PFSK-1 (cell line): ENCODE measurements around the gene AUNIP.

Experiments used
- FOXP2 ChIP-seq: optimal IDR thresholded peaks from 2 replicates; pipeline ENCODE3; 2011; ENCODE audit warnings: borderline replicate concordance, control low read depth, inconsistent platforms; ENCODE audit not compliant: insufficient read depth; ENCODE audit errors: extremely low read length, extremely low read depth
- POLR2AphosphoS5 ChIP-seq: IDR thresholded peaks from 2 replicates; pipeline ENCODE4 v1.6.1; 2012; ENCODE audit warnings: low read depth, mild to moderate bottlenecking, control low read depth, low read length, moderate library complexity
- SIN3A ChIP-seq: IDR thresholded peaks from 2 replicates; pipeline ENCODE4 v1.6.1; 2012; ENCODE audit warnings: mild to moderate bottlenecking, low read length, moderate library complexity, borderline replicate concordance; ENCODE audit not compliant: insufficient read depth
- TAF1 ChIP-seq: IDR thresholded peaks from 2 replicates; pipeline ENCODE4 v1.6.1; 2012; ENCODE audit warnings: low read length, control low read depth, borderline replicate concordance; ENCODE audit not compliant: insufficient read depth
- TF ChIP-seq, protein P1 (sequence below), 2 experiments: IDR thresholded peaks; 2 replicates each; pipeline versions ENCODE4 v1.6.1 to v1.8.0; 2011 to 2012; ENCODE audit warnings: low read depth in 2 of 2, low read length in 2 of 2, control low read depth in 1 of 2, inconsistent platforms in 1 of 2, mild to moderate bottlenecking in 1 of 2, moderate library complexity in 1 of 2; ENCODE audit not compliant: insufficient read depth in 1 of 2

AUNIP gene

GRCh38 chr1:25821112-25821476 lies 38.2 kb downstream of the AUNIP start:
- TF ChIP-seq SIN3A: no peak
- no peak for TF ChIP-seq FOXP2
- TF ChIP-seq, protein P1, sequence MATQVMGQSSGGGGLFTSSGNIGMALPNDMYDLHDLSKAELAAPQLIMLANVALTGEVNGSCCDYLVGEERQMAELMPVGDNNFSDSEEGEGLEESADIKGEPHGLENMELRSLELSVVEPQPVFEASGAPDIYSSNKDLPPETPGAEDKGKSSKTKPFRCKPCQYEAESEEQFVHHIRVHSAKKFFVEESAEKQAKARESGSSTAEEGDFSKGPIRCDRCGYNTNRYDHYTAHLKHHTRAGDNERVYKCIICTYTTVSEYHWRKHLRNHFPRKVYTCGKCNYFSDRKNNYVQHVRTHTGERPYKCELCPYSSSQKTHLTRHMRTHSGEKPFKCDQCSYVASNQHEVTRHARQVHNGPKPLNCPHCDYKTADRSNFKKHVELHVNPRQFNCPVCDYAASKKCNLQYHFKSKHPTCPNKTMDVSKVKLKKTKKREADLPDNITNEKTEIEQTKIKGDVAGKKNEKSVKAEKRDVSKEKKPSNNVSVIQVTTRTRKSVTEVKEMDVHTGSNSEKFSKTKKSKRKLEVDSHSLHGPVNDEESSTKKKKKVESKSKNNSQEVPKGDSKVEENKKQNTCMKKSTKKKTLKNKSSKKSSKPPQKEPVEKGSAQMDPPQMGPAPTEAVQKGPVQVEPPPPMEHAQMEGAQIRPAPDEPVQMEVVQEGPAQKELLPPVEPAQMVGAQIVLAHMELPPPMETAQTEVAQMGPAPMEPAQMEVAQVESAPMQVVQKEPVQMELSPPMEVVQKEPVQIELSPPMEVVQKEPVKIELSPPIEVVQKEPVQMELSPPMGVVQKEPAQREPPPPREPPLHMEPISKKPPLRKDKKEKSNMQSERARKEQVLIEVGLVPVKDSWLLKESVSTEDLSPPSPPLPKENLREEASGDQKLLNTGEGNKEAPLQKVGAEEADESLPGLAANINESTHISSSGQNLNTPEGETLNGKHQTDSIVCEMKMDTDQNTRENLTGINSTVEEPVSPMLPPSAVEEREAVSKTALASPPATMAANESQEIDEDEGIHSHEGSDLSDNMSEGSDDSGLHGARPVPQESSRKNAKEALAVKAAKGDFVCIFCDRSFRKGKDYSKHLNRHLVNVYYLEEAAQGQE (IDR thresholded peaks at IDR 0.05; ENCODE audit: insufficient read depth in 1 of 2, low read depth in 2 of 2, low read length in 2 of 2): no peak
- no peak for TF ChIP-seq POLR2AphosphoS5
- no peak for TF ChIP-seq TAF1

GRCh38 chr1:25820247-25821111 lies 38.8 kb downstream of the AUNIP start:
- no peak for TF ChIP-seq FOXP2
- TF ChIP-seq, protein P1 (IDR thresholded peaks at IDR 0.05; ENCODE audit: insufficient read depth in 1 of 2, low read depth in 2 of 2, low read length in 2 of 2): no peak
- no peak for TF ChIP-seq POLR2AphosphoS5
- no peak for TF ChIP-seq SIN3A
- no peak for TF ChIP-seq TAF1

DNA sequence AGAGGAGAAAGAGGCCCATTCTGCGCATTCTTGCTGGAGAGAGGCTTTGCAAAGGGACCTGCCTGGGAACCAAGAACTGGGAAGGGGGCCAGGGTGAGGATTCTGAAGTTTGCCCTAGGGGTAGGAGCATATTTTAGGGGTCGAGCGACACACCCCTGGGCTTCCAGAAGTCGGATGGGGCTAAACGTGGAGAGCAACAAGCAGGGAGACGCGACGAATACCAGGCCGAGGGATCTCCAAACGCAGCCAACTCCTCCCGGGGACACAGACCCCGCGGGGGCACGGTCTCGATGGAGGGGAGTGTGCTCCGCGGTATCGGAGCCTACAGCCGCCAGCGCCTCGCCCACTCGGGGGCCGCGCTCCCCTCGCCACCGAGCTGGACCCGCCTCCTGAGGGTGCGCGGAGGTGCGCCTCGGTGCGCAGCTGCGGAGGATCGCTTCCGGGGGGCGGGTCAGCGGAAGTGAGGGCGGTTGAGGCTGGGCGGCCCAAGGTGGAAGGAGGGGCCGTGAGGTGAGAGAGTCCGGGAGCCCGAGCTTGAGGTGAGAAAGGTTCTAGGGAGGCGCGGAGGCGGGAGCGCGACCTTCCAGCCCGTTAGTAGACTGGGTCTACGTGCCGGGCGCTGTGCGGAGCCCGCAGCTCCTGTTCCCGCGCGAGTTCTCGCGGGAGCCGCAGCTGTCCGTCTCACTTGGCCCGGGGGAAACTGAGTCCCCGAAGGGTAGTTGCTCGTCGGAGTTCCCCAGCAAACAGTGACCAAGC lies 39.6 kb downstream of the AUNIP start, which contains the start of gene MTFR1L:
Gene MTFR1L (plus strand): TSS at position 464 of the 756 bp plus-strand sequence. CDS start 3,151 bp downstream, outside the sequence.
- TF ChIP-seq POLR2AphosphoS5: peak; percentile 75
- TF ChIP-seq SIN3A: no peak
- peak; percentile 60 for TF ChIP-seq FOXP2
- TF ChIP-seq TAF1: peak; percentile 59; the same call in 1 of the 2 replicates
- TF ChIP-seq, protein P1 (IDR thresholded peaks at IDR 0.05; ENCODE audit: insufficient read depth in 1 of 2, low read depth in 2 of 2, low read length in 2 of 2): no peak

- no peak for TF ChIP-seq POLR2AphosphoS5
These were observed 40.7 kb downstream of the AUNIP start for GRCh38 chr1:25818569-25818968.

- no peak for TF ChIP-seq FOXP2
- no peak for TF ChIP-seq SIN3A
- TF ChIP-seq, protein P1 (IDR thresholded peaks at IDR 0.05; ENCODE audit: insufficient read depth in 1 of 2, low read depth in 2 of 2, low read length in 2 of 2): no peak
- TF ChIP-seq POLR2AphosphoS5: no peak
- no peak for TF ChIP-seq TAF1
These were observed 41.3 kb downstream of the AUNIP start for GRCh38 chr1:25817840-25818501.
